HEK293 (cell line): Measurements from ENCODE around the gene LRCH4.
A peak's percentile ranks its signal among the peaks of the same experiment; 100 is the strongest.

Experiments used
- ATF2 ChIP-seq: fragments of 450-650 bp; formaldehyde crosslinking; IDR thresholded peaks from 2 replicates; pipeline ENCODE4 v1.5.1; 2016; ENCODE audit warnings: missing biosample characterization, missing genetic modification characterization, low read depth
- BCL6B ChIP-seq: fragments of 450-650 bp; formaldehyde crosslinking; IDR thresholded peaks from 2 replicates; pipeline ENCODE4 v1.5.1; 2017; ENCODE audit warnings: missing biosample characterization, missing genetic modification characterization
- CTCF ChIP-seq: fragments of 450-650 bp; formaldehyde crosslinking; IDR thresholded peaks from 2 replicates; pipeline ENCODE4 v1.5.1; 2016; ENCODE audit warnings: missing biosample characterization, missing genetic modification characterization
- EGR2 ChIP-seq: fragments of 450-650 bp; formaldehyde crosslinking; IDR thresholded peaks from 2 replicates; pipeline ENCODE4 v1.5.1; 2016; ENCODE audit warnings: low read depth, missing biosample characterization, missing genetic modification characterization
- GFI1B ChIP-seq: fragments of 450-650 bp; formaldehyde crosslinking; IDR thresholded peaks from 2 replicates; pipeline ENCODE4 v1.5.1; 2016; ENCODE audit warnings: missing biosample characterization, missing genetic modification characterization
- GLIS1 ChIP-seq: fragments of 450-650 bp; formaldehyde crosslinking; IDR thresholded peaks from 2 replicates; pipeline ENCODE4 v1.5.1; 2016; ENCODE audit warnings: missing biosample characterization, missing genetic modification characterization
- IKZF3 ChIP-seq: fragments of 450-650 bp; IDR thresholded peaks from 2 replicates; pipeline ENCODE4 v1.5.0; 2018; ENCODE audit warnings: missing biosample characterization, mild to moderate bottlenecking, missing genetic modification characterization, moderate library complexity
- KLF1 ChIP-seq: fragments of 450-650 bp; formaldehyde crosslinking; IDR thresholded peaks from 2 replicates; pipeline ENCODE4 v1.5.1; 2016; ENCODE audit warnings: missing biosample characterization, missing genetic modification characterization
- PBX3 ChIP-seq: sonication (generic); formaldehyde crosslinking; IDR thresholded peaks from 2 replicates; pipeline ENCODE4 v1.8.1; 2022; ENCODE audit warnings: mild to moderate bottlenecking, moderate library complexity, missing genetic modification reagents
- RBAK ChIP-seq: fragments of 450-650 bp; formaldehyde crosslinking; IDR thresholded peaks from 2 replicates; pipeline ENCODE4 v1.5.1; 2016; ENCODE audit warnings: missing biosample characterization, missing genetic modification characterization
- TRIM28 ChIP-seq: IDR thresholded peaks from 2 replicates; pipeline ENCODE4 v1.6.1; 2011; ENCODE audit warnings: low read length, control low read depth, borderline replicate concordance
- WT1 ChIP-seq: fragments of 450-650 bp; formaldehyde crosslinking; IDR thresholded peaks from 2 replicates; pipeline ENCODE4 v1.5.1; 2016; ENCODE audit warnings: missing biosample characterization, missing genetic modification characterization
- ZBTB48 ChIP-seq: fragments of 450-650 bp; formaldehyde crosslinking; IDR thresholded peaks from 2 replicates; pipeline ENCODE4 v1.5.1; 2016; ENCODE audit warnings: missing biosample characterization, missing genetic modification characterization
- ZBTB8A ChIP-seq: fragments of 450-650 bp; formaldehyde crosslinking; IDR thresholded peaks from 2 replicates; pipeline ENCODE4 v1.5.1; 2016; ENCODE audit warnings: missing biosample characterization, missing genetic modification characterization
- ZFP3 ChIP-seq: fragments of 450-650 bp; formaldehyde crosslinking; IDR thresholded peaks from 2 replicates; pipeline ENCODE4 v1.5.1; 2016; ENCODE audit warnings: low read depth, missing biosample characterization, missing genetic modification characterization
- ZNF112 ChIP-seq: fragments of 450-650 bp; formaldehyde crosslinking; IDR thresholded peaks from 2 replicates; pipeline ENCODE4 v1.5.0; 2017; ENCODE audit warnings: missing biosample characterization, missing genetic modification characterization
- ZNF174 ChIP-seq: fragments of 450-650 bp; formaldehyde crosslinking; IDR thresholded peaks from 2 replicates; pipeline ENCODE4 v1.5.0; 2017; ENCODE audit warnings: missing biosample characterization, mild to moderate bottlenecking, missing genetic modification characterization
- ZNF202 ChIP-seq: fragments of 450-650 bp; formaldehyde crosslinking; IDR thresholded peaks from 2 replicates; pipeline ENCODE4 v1.5.1; 2016; ENCODE audit warnings: missing biosample characterization, missing genetic modification characterization, borderline replicate concordance
- ZNF214 ChIP-seq: fragments of 450-650 bp; formaldehyde crosslinking; IDR thresholded peaks from 2 replicates; pipeline ENCODE4 v1.5.1; 2017; ENCODE audit warnings: missing biosample characterization, mild to moderate bottlenecking, missing genetic modification characterization, borderline replicate concordance
- ZNF221 ChIP-seq: fragments of 450-650 bp; formaldehyde crosslinking; IDR thresholded peaks from 2 replicates; pipeline ENCODE4 v1.5.1; 2017; ENCODE audit warnings: missing biosample characterization, missing genetic modification characterization, borderline replicate concordance
- ZNF223 ChIP-seq: fragments of 450-650 bp; formaldehyde crosslinking; IDR thresholded peaks from 2 replicates; pipeline ENCODE4 v1.5.1; 2016; ENCODE audit warnings: missing biosample characterization, missing genetic modification characterization
- ZNF23 ChIP-seq: fragments of 450-650 bp; formaldehyde crosslinking; IDR thresholded peaks from 2 replicates; pipeline ENCODE4 v1.5.1; 2016; ENCODE audit warnings: missing biosample characterization, missing genetic modification characterization, borderline replicate concordance
- ZNF239 ChIP-seq: fragments of 450-650 bp; formaldehyde crosslinking; IDR thresholded peaks from 2 replicates; pipeline ENCODE4 v1.5.1; 2016; ENCODE audit warnings: missing biosample characterization, missing genetic modification characterization
- ZNF248 ChIP-seq: fragments of 450-650 bp; formaldehyde crosslinking; IDR thresholded peaks from 2 replicates; pipeline ENCODE4 v1.5.1; 2017; ENCODE audit warnings: missing biosample characterization, missing genetic modification characterization
- ZNF335 ChIP-seq: fragments of 450-650 bp; formaldehyde crosslinking; conservative IDR thresholded peaks from 2 replicates; pipeline ENCODE4 v1.5.1; 2016; ENCODE audit warnings: missing biosample characterization, missing genetic modification characterization
- ZNF423 ChIP-seq: fragments of 450-650 bp; formaldehyde crosslinking; IDR thresholded peaks from 2 replicates; pipeline ENCODE4 v1.5.1; 2016; ENCODE audit warnings: missing biosample characterization, missing genetic modification characterization
- ZNF48 ChIP-seq: fragments of 450-650 bp; formaldehyde crosslinking; IDR thresholded peaks from 2 replicates; pipeline ENCODE4 v1.5.1; 2016; ENCODE audit warnings: missing biosample characterization, missing genetic modification characterization
- ZNF548 ChIP-seq: fragments of 450-650 bp; formaldehyde crosslinking; IDR thresholded peaks from 2 replicates; pipeline ENCODE4 v1.5.1; 2016; ENCODE audit warnings: missing biosample characterization, missing genetic modification characterization
- ZNF561 ChIP-seq: fragments of 450-650 bp; IDR thresholded peaks from 2 replicates; pipeline ENCODE4 v1.5.1; 2018; ENCODE audit warnings: missing biosample characterization, missing genetic modification characterization, borderline replicate concordance
- ZNF623 ChIP-seq: fragments of 450-650 bp; formaldehyde crosslinking; IDR thresholded peaks from 2 replicates; pipeline ENCODE4 v1.5.1; 2016; ENCODE audit warnings: missing biosample characterization, missing genetic modification characterization
- ZNF639 ChIP-seq: fragments of 450-650 bp; formaldehyde crosslinking; IDR thresholded peaks from 2 replicates; pipeline ENCODE4 v1.5.1; 2016; ENCODE audit warnings: missing biosample characterization, missing genetic modification characterization
- ZNF660 ChIP-seq: fragments of 450-650 bp; IDR thresholded peaks from 2 replicates; pipeline ENCODE4 v1.5.1; 2018; ENCODE audit warnings: missing biosample characterization, mild to moderate bottlenecking, missing genetic modification characterization
- ZSCAN23 ChIP-seq: fragments of 450-650 bp; formaldehyde crosslinking; IDR thresholded peaks from 2 replicates; pipeline ENCODE4 v1.5.1; 2016; ENCODE audit warnings: missing biosample characterization, missing genetic modification characterization
- ZSCAN5A ChIP-seq: fragments of 450-650 bp; formaldehyde crosslinking; IDR thresholded peaks from 2 replicates; pipeline ENCODE4 v1.5.1; 2016; ENCODE audit warnings: missing biosample characterization, missing genetic modification characterization

LRCH4 gene

GRCh38 chr7:100545360-100546128, 40.4 kb downstream of the LRCH4 start (continued):
- TF ChIP-seq ZNF639 (tag by site-specific recombination) (no peak), ZNF223 (tag by site-specific recombination) (no peak), RBAK (no peak), ZSCAN5A (no peak), ZNF335 (tag by site-specific recombination) (peak; percentile 45), ZNF239 (tag by site-specific recombination) (no peak), ZNF623 (tag by site-specific recombination) (no peak), TRIM28 (no peak), ZBTB48 (tag by site-specific recombination) (no peak), IKZF3 (tag by site-specific recombination) (no peak), ATF2 (no peak), ZNF248 (tag by site-specific recombination) (no peak), ZBTB8A (tag by site-specific recombination) (no peak), ZNF660 (tag by site-specific recombination) (peak; percentile 76; the same call in 1 of the 2 replicates), ZNF221 (tag by site-specific recombination) (no peak), EGR2 (no peak), ZNF202 (tag by site-specific recombination) (no peak), ZSCAN23 (tag by site-specific recombination) (no peak), WT1 (no peak; the same call in 1 of the 2 replicates), ZNF48 (tag by site-specific recombination) (no peak), BCL6B (tag by site-specific recombination) (no peak), CTCF (tag by site-specific recombination) (peak; percentile 50; the same call in 1 of the 2 replicates), PBX3 (CRISPR knock-in tag) (no peak), GFI1B (tag by site-specific recombination) (no peak), ZNF561 (no peak), ZNF423 (tag by site-specific recombination) (no peak), KLF1 (tag by site-specific recombination) (no peak), ZNF548 (tag by site-specific recombination) (no peak), ZNF174 (tag by site-specific recombination) (no peak), ZFP3 (tag by site-specific recombination) (no peak), GLIS1 (tag by site-specific recombination) (peak; percentile 55; the same call in 1 of the 2 replicates), ZNF23 (no peak), ZNF112 (tag by site-specific recombination) (no peak), ZNF214 (tag by site-specific recombination) (no peak)
